Neuronal stem cell (in vitro differentiated cells): ENCODE measurements around the gene AFAP1L2.

Experiments used
- DNase-seq: peaks from one replicate; pipeline ENCODE4 v3.0.0-alpha.2; 2013; ENCODE audit warnings: low spot score
- H2AFZ ChIP-seq: one replicate; pipeline ENCODE4 v1.6.1; 2013; ENCODE audit warnings: mild to moderate bottlenecking, low read length, inconsistent platforms
- H2AK5ac ChIP-seq: 2 replicates; pipeline ENCODE4 v1.6.1; 2013; ENCODE audit warnings: low read depth, mild to moderate bottlenecking, inconsistent platforms, low read length, moderate library complexity, mixed read lengths
- H2BK120ac ChIP-seq: 2 replicates; pipeline ENCODE4 v1.6.1; 2013; ENCODE audit warnings: low read depth, mild to moderate bottlenecking, inconsistent platforms, low read length, moderate library complexity, mixed read lengths
- H2BK12ac ChIP-seq: one replicate; pipeline ENCODE4 v1.6.1; 2013; ENCODE audit warnings: low read length, inconsistent platforms
- H2BK15ac ChIP-seq: 2 replicates; pipeline ENCODE4 v1.6.1; 2013; ENCODE audit warnings: mild to moderate bottlenecking, low read length, inconsistent platforms, mixed read lengths
- H2BK5ac ChIP-seq: one replicate; pipeline ENCODE4 v1.6.1; 2013; ENCODE audit warnings: inconsistent platforms, mild to moderate bottlenecking, low read length, moderate library complexity
- H3K14ac ChIP-seq: one replicate; pipeline ENCODE4 v1.6.1; 2013; ENCODE audit warnings: low read length, inconsistent platforms
- H3K18ac ChIP-seq: 2 replicates; pipeline ENCODE4 v1.6.1; 2013; ENCODE audit warnings: low read length, inconsistent platforms
- H3K23ac ChIP-seq: 2 replicates; pipeline ENCODE4 v1.6.1; 2013; ENCODE audit warnings: low read depth, mild to moderate bottlenecking, mixed read lengths, low read length, inconsistent platforms; ENCODE audit not compliant: poor library complexity
- H3K27ac ChIP-seq: replicated peaks from 3 replicates; pipeline ENCODE4 v1.5.1; 2013; ENCODE audit warnings: low read length, inconsistent platforms
- H3K27me3 ChIP-seq, 3 experiments: 2 replicates each; pipeline ENCODE4 v1.6.1; 2013; ENCODE audit warnings: low read length in 3 of 3, mild to moderate bottlenecking in 2 of 3, inconsistent platforms in 1 of 3, low read depth in 1 of 3, mixed read lengths in 1 of 3, moderate library complexity in 1 of 3; ENCODE audit not compliant: control insufficient read depth in 3 of 3, insufficient read depth in 3 of 3
- H3K36me3 ChIP-seq, 2 donors: replicated peaks in 1 of 2; 2 replicates each; pipeline ENCODE4 v1.6.1; 2013; ENCODE audit warnings: low read length in 2 of 2; ENCODE audit not compliant: control insufficient read depth in 2 of 2, insufficient read depth in 2 of 2
- H3K4ac ChIP-seq: 2 replicates; pipeline ENCODE4 v1.6.1; 2013; ENCODE audit warnings: inconsistent platforms, mild to moderate bottlenecking, low read length, moderate library complexity
- H3K4me1 ChIP-seq, 2 donors: 1 replicate in 1 of 2; 2 replicates in 1 of 2; pipeline ENCODE4 v1.6.1; 2013; ENCODE audit warnings: low read length in 2 of 2, low read depth in 1 of 2; ENCODE audit not compliant: control insufficient read depth in 2 of 2, insufficient read depth in 1 of 2
- H3K4me2 ChIP-seq: one replicate; pipeline ENCODE4 v1.6.1; 2013; ENCODE audit warnings: mild to moderate bottlenecking, low read length, inconsistent platforms; ENCODE audit not compliant: insufficient read depth, poor library complexity, severe bottlenecking
- H3K4me3 ChIP-seq, 2 donors: 2 replicates each; pipeline ENCODE4 v1.5.1; 2013; ENCODE audit warnings: low read length in 2 of 2, mild to moderate bottlenecking in 2 of 2, inconsistent platforms in 1 of 2, moderate library complexity in 1 of 2
- H3K79me1 ChIP-seq: one replicate; pipeline ENCODE4 v1.6.1; 2013; ENCODE audit warnings: low read depth, mild to moderate bottlenecking, inconsistent platforms, low read length, moderate library complexity
- H3K9ac ChIP-seq: one replicate; pipeline ENCODE4 v1.6.1; 2013; ENCODE audit warnings: mild to moderate bottlenecking, low read depth, low read length, inconsistent platforms; ENCODE audit not compliant: poor library complexity
- H3K9me3 ChIP-seq, 2 donors: replicated peaks in 1 of 2; 2 replicates each; pipeline versions ENCODE3 to v1.6.1; 2013; ENCODE audit warnings: low read length in 2 of 2, mild to moderate bottlenecking in 2 of 2, inconsistent platforms in 1 of 2, low read depth in 1 of 2, mixed read lengths in 1 of 2, moderate library complexity in 1 of 2; ENCODE audit not compliant: control insufficient read depth in 2 of 2, insufficient read depth in 1 of 2
- H4K8ac ChIP-seq: one replicate; pipeline ENCODE4 v1.6.1; 2013; ENCODE audit warnings: low read depth, mild to moderate bottlenecking, inconsistent platforms, low read length, moderate library complexity
- H4K91ac ChIP-seq: one replicate; pipeline ENCODE4 v1.6.1; 2013; ENCODE audit warnings: low read length, low read depth, mild to moderate bottlenecking, inconsistent platforms; ENCODE audit not compliant: poor library complexity
- WGBS, 2 donors: extraction: QIAGEN DNeasy Blood & Tissue Kit; methylation state at CpG; one replicate each; pipeline ENCODE4 v1.1.7; 2013; ENCODE audit warnings: missing lambda C conversion rate in 2 of 2, mixed read lengths in 1 of 2; ENCODE audit not compliant: insufficient read length in 2 of 2, insufficient replicate concordance in 1 of 2; ENCODE audit errors: extremely low coverage in 2 of 2; 5-methylcytosine and 5-hydroxymethylcytosine counted together

Gene AFAP1L2

DNA sequence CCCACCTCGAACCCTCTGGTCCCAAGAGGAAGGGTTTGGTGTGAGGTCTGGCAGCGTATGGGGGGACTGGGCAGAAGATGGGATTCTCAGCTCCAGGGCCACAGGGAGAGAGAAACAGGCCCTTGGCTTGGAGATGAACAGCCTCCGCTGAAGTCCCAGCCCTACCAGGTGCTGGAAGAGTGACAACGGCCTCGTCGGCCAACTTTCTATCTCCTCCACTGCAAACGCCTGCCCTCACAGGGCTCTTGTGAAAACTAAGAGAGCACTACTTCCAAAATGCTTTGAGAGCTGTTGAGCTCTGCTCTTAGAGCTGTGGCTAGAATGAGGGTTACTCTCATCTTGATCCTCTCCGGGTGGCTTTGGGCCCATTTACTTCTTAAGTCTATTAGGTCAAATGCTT is 63.5 kb downstream of the AFAP1L2 start:
- H2BK12ac ChIP-seq = no peak overlapping the region
- no peak for DNase-seq

DNA sequence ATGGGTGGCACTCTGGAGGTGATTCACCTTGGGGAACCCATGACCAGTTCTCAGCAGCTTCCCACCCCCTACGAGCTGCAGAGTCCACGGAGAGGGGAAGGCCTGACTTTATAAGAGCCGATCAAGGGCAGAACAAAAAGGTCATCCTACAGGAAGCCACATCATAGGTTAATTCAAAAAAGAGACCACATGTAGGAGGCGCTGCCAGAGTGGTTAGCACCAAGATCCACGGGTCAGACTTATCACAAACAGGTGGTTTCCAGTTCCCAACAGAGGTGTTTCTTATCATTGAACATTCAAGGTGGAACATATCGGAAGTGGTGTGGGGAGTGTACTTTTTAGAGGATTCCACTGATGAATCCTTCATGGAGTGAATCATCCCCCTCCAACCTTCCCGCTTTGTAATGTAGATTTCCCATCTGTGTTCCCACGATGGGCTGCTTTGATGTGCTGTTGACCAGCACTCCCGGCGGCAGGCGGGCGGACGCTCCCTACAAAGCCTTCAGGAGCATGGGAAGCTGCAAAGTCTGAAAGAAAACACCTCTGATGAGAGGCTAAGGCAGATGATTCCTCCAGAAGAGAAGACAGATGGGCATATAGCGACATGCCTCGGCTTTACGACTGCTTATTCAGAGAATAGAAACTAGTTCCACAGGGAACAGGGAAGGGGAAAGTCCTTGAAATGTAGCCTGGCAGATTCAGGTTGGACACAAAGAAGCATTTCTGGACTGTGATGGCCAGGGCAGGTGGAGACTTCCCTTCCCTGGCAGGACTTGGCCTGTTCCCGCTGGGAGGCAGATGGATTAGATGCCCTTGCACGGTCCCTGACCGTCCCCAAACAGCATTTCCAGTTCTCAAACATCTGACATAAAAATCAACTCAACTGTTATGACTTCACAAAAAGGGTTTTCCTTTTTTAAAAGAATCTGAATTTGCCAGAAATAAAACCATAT is 66.5 kb downstream of the AFAP1L2 start:
- H3K23ac ChIP-seq = no peak overlapping the region
- no peaks in the 10 kb centered on the region for H3K36me3 ChIP-seq
- no peaks in the 10 kb centered on the region for H3K79me1 ChIP-seq
- H3K9me3 ChIP-seq = no peaks in the 10 kb centered on the region
- no peak overlapping the region for H3K4me2 ChIP-seq
- no peak overlapping the region for H2BK5ac ChIP-seq
- H3K9ac ChIP-seq = no peak overlapping the region
- no peak overlapping the region for H4K91ac ChIP-seq
- WGBS, 2 donors = no CpG with 5 or more reads among the region's 19 CpGs
- no peak overlapping the region for H4K8ac ChIP-seq
- no peak overlapping the region for H3K14ac ChIP-seq
- no peak overlapping the region for H3K4ac ChIP-seq
- no peak for DNase-seq
- H2BK12ac ChIP-seq = no peak overlapping the region
- H3K27ac ChIP-seq = no peak overlapping the region
- H2AK5ac ChIP-seq = no peak overlapping the region
- peak overlapping the region; percentile 45 for H3K18ac ChIP-seq
- H2BK15ac ChIP-seq = no peak overlapping the region
- H3K4me3 ChIP-seq = no peak overlapping the region
- H3K27me3 ChIP-seq = no peaks in the 10 kb centered on the region
- peaks cover 7 to 21% of the 10 kb centered on the region in 2 donors for H3K4me1 ChIP-seq
- H2BK120ac ChIP-seq = no peak overlapping the region
- peak overlapping the region; percentile 84 for H2AFZ ChIP-seq

More for the DNA sequence above, 63.5 kb downstream of the AFAP1L2 start:
- no peak overlapping the region for H4K91ac ChIP-seq
- H4K8ac ChIP-seq = no peak overlapping the region
- no peak overlapping the region for H2AFZ ChIP-seq
- peak overlapping the region; percentile 60 for H3K18ac ChIP-seq
- H2BK15ac ChIP-seq = no peak overlapping the region
- no peak overlapping the region for H3K27ac ChIP-seq
- no peaks in the 10 kb centered on the region for H3K36me3 ChIP-seq
- no peak overlapping the region for H3K14ac ChIP-seq
- no peak overlapping the region for H3K23ac ChIP-seq
- no peak overlapping the region for H3K4ac ChIP-seq
- H3K79me1 ChIP-seq = peaks cover 2% of the 10 kb centered on the region
- no peak overlapping the region for H2BK5ac ChIP-seq
- H3K27me3 ChIP-seq = no peaks in the 10 kb centered on the region
- H3K9ac ChIP-seq = no peak overlapping the region
- H3K4me1 ChIP-seq = peaks cover 19 to 23% of the 10 kb centered on the region in 2 donors
- no peak overlapping the region for H3K4me3 ChIP-seq
- no peak overlapping the region for H3K4me2 ChIP-seq
- no CpG with 5 or more reads among the region's 8 CpGs for WGBS, 2 donors
- H3K9me3 ChIP-seq = no peaks in the 10 kb centered on the region
- no peak overlapping the region for H2BK120ac ChIP-seq
- H2AK5ac ChIP-seq = peak overlapping the region; percentile 54

DNA sequence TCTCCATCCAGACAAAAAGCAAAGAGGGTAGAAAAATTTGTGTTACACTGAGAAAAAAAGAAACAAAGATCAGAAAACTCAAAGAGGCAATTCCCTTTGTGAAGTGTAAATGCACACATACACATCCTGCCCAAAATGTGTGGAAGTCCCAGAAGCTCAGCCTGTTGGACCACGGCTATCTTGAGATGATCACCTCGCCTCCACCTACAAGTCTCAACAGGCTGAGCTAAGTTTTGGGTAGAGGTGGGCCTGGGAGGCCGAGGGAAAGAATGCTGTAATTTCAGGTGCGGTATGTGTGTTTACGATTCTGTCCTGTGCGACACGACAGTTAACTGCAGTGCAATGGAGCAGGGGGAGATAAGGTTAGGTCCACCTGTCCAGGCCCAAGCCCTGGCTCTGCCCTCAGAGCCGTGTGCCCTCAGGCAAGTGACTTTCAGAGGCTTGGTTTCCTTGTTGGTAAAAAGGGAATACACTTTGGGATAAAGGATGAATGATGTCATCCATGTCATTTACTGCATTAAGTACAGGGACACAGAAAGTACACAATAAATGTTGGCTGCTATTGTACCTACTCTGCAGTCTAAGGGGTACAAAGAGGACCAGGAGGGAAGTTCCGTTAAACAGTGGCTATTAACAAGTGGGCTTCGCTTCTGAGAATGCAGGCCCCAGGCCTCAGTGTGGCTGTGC is 67.3 kb downstream of the AFAP1L2 start:
- no peak overlapping the region for H3K27ac ChIP-seq
- no CpG with 5 or more reads among the region's 10 CpGs for WGBS, 2 donors
- no peak overlapping the region for H4K91ac ChIP-seq
- no peak overlapping the region for H2AK5ac ChIP-seq
- no peak for DNase-seq
- H2BK5ac ChIP-seq = no peak overlapping the region
- no peak overlapping the region for H3K9ac ChIP-seq
- H3K4me1 ChIP-seq = peaks cover 12 to 21% of the 10 kb centered on the region in 2 donors
- H2BK12ac ChIP-seq = no peak overlapping the region
- H3K79me1 ChIP-seq = no peaks in the 10 kb centered on the region
- no peaks in the 10 kb centered on the region for H3K27me3 ChIP-seq
- no peak overlapping the region for H2BK15ac ChIP-seq
- no peak overlapping the region for H4K8ac ChIP-seq
- no peak overlapping the region for H2BK120ac ChIP-seq
- no peak overlapping the region for H3K4me3 ChIP-seq
- no peaks in the 10 kb centered on the region for H3K36me3 ChIP-seq
- H3K4ac ChIP-seq = no peak overlapping the region
- H3K9me3 ChIP-seq = no peaks in the 10 kb centered on the region
- H3K23ac ChIP-seq = no peak overlapping the region
- H3K14ac ChIP-seq = no peak overlapping the region
- peak overlapping the region; percentile 45 for H3K18ac ChIP-seq
- peak overlapping the region; percentile 84 for H2AFZ ChIP-seq
- H3K4me2 ChIP-seq = no peak overlapping the region

DNA sequence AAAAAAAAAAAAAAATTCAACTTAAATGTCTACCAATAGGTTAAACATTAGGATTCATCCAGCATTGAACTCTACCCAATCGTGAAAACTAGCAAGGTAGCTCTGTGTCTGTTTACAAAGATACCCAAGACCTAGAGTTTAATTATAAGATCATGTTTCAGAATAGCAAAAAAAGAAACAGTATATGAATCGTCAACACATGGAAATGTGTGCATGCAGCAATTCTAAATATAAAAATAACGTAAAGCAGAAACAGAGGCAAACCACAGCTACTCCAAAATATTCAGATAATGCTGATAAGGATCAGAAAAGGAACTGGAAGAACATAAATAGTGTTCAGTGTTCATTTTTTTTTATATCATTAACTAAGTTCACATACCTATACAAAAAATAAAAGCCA is 68.7 kb downstream of the AFAP1L2 start:
- H2BK15ac ChIP-seq = no peak overlapping the region
- no peak overlapping the region for H3K14ac ChIP-seq
- no peak overlapping the region for H2BK120ac ChIP-seq
- H2BK5ac ChIP-seq = no peak overlapping the region
- H3K4me3 ChIP-seq = no peak overlapping the region
- H4K91ac ChIP-seq = no peak overlapping the region
- H3K4me2 ChIP-seq = no peak overlapping the region
- no peak overlapping the region for H3K23ac ChIP-seq
- peaks cover 12 to 21% of the 10 kb centered on the region in 2 donors for H3K4me1 ChIP-seq
- no peaks in the 10 kb centered on the region for H3K27me3 ChIP-seq
- no peak overlapping the region for H3K18ac ChIP-seq
- no peak overlapping the region for H2BK12ac ChIP-seq
- no peak overlapping the region for H4K8ac ChIP-seq
- H3K27ac ChIP-seq = no peak overlapping the region
- WGBS, 2 donors = no CpG with 5 or more reads among the region's 3 CpGs
- no peaks in the 10 kb centered on the region for H3K9me3 ChIP-seq
- H3K36me3 ChIP-seq = no peaks in the 10 kb centered on the region
- H3K4ac ChIP-seq = no peak overlapping the region
- no peaks in the 10 kb centered on the region for H3K79me1 ChIP-seq
- H2AFZ ChIP-seq = no peak overlapping the region
- no peak for DNase-seq
- H3K9ac ChIP-seq = no peak overlapping the region
- H2AK5ac ChIP-seq = no peak overlapping the region
